ENCODE data around the gene ACOT12.

Gene ACOT12

GRCh38 chr5:81405126-81405891 is 11.4 kb upstream of the ACOT12 start:
- TF ChIP-seq CTCF (IDR thresholded peaks at IDR 0.05; ENCODE audit: low read depth, low read length), result no peak
- no peak for DNase-seq
- Histone ChIP-seq H3K4me3 (ENCODE audit: low read depth, low read length) (no peak overlapping the region), H3K27ac (no peak overlapping the region), H3K9me3 (ENCODE audit: severe bottlenecking) (no peaks in the 10 kb centered on the region), H3K36me3 (no peaks in the 10 kb centered on the region), H3K27me3 (ENCODE audit: insufficient read depth, low read depth, severe bottlenecking) (no peaks in the 10 kb centered on the region)

GRCh38 chr5:81402192-81402930 is 8.4 kb upstream of the ACOT12 start:
- DNase-seq, result no peak
- Histone ChIP-seq H3K27ac (no peak overlapping the region), H3K4me3 (ENCODE audit: low read depth, low read length) (no peak overlapping the region), H3K27me3 (ENCODE audit: insufficient read depth, low read depth, severe bottlenecking) (no peaks in the 10 kb centered on the region), H3K36me3 (no peaks in the 10 kb centered on the region), H3K9me3 (ENCODE audit: severe bottlenecking) (no peaks in the 10 kb centered on the region)
- no peak for TF ChIP-seq CTCF (IDR thresholded peaks at IDR 0.05; ENCODE audit: low read depth, low read length)

- no peak for TF ChIP-seq CTCF (IDR thresholded peaks at IDR 0.05; ENCODE audit: low read depth, low read length)
- Histone ChIP-seq H3K36me3 (no peaks in the 10 kb centered on the region), H3K27ac (no peak overlapping the region), H3K27me3 (ENCODE audit: insufficient read depth, low read depth, severe bottlenecking) (no peaks in the 10 kb centered on the region), H3K4me3 (ENCODE audit: low read depth, low read length) (no peak overlapping the region), H3K9me3 (ENCODE audit: severe bottlenecking) (no peaks in the 10 kb centered on the region)
- DNase-seq, result no peak
These were observed 7.3 kb upstream of the ACOT12 start for GRCh38 chr5:81401266-81401665.

GRCh38 chr5:81400375-81400774 is 6.4 kb upstream of the ACOT12 start:
- no peak for TF ChIP-seq CTCF (IDR thresholded peaks at IDR 0.05; ENCODE audit: low read depth, low read length)
- Histone ChIP-seq H3K36me3 (no peaks in the 10 kb centered on the region), H3K27ac (no peak overlapping the region), H3K27me3 (ENCODE audit: insufficient read depth, low read depth, severe bottlenecking) (no peaks in the 10 kb centered on the region), H3K4me3 (ENCODE audit: low read depth, low read length) (no peak overlapping the region), H3K9me3 (ENCODE audit: severe bottlenecking) (no peaks in the 10 kb centered on the region)
- no peak for DNase-seq

GRCh38 chr5:81398741-81399140 is 4.8 kb upstream of the ACOT12 start:
- no peak overlapping the region for H3K27ac ChIP-seq
- no peak overlapping the region for H3K4me3 ChIP-seq (ENCODE audit: low read depth, low read length)

More at GRCh38 chr5:81398741-81399140, 4.8 kb upstream of the ACOT12 start:
- Histone ChIP-seq H3K9me3 (ENCODE audit: severe bottlenecking) (no peaks in the 10 kb centered on the region), H3K27me3 (ENCODE audit: insufficient read depth, low read depth, severe bottlenecking) (no peaks in the 10 kb centered on the region), H3K36me3 (no peaks in the 10 kb centered on the region)
- DNase-seq, result no peak
- no peak for TF ChIP-seq CTCF (IDR thresholded peaks at IDR 0.05; ENCODE audit: low read depth, low read length)

Data from WERI-Rb-1 (cell line).